ENCODE measurements around the gene SLC25A34.

The SLC25A34 gene

GRCh38 chr1:15703562-15703961 is 32.5 kb upstream of the SLC25A34 start:
- CTCF ChIA-PET = interaction anchor here (0.8 to 0.9 kb wide), 2 partner anchors 12 to 18 kb away, joined by 3 read pairs; no protein-coding TSS in a partner anchor
- H3K4me3 ChIP-seq (ENCODE audit: low read depth, low read length) = peak overlapping the region; percentile 25
- DNase-seq (ENCODE audit: low read depth, low spot score) = peak; percentile 66
- no peak for TF ChIP-seq CTCF (IDR thresholded peaks at IDR 0.05; ENCODE audit: insufficient read depth, low read length, missing control alignments)
- POLR2A ChIA-PET = no interaction called here

GRCh38 chr1:15704526-15705183 is 31.4 kb upstream of the SLC25A34 start:
- TF ChIP-seq CTCF (IDR thresholded peaks at IDR 0.05; ENCODE audit: insufficient read depth, low read length, missing control alignments) = no peak
- ChIA-PET CTCF (interaction anchor here (0.9 kb wide), 1 partner anchor 17 kb away, joined by 3 read pairs; no protein-coding TSS in a partner anchor), POLR2A (no interaction called here)
- DNase-seq (ENCODE audit: low read depth, low spot score) = no peak
- no peak overlapping the region for H3K4me3 ChIP-seq (ENCODE audit: low read depth, low read length)

- ChIA-PET POLR2A (interaction anchor here (0.9 kb wide), 1 partner anchor 9 kb away, joined by 5 read pairs; no protein-coding TSS in a partner anchor), CTCF (no interaction called here)
- no peak for DNase-seq (ENCODE audit: low read depth, low spot score)
- TF ChIP-seq CTCF (IDR thresholded peaks at IDR 0.05; ENCODE audit: insufficient read depth, low read length, missing control alignments) = no peak
- no peak overlapping the region for H3K4me3 ChIP-seq (ENCODE audit: low read depth, low read length)
Observed at GRCh38 chr1:15705184-15705566, 30.9 kb upstream of the SLC25A34 start.

- ChIA-PET POLR2A (no interaction called here), CTCF (interaction anchor here (0.7 to 1.0 kb wide), 2 partner anchors 111 to 112 kb away, joined by 3 to 4 read pairs; no protein-coding TSS in a partner anchor)
- no peak for DNase-seq (ENCODE audit: low read depth, low spot score)
- H3K4me3 ChIP-seq (ENCODE audit: low read depth, low read length) = no peak overlapping the region
- TF ChIP-seq CTCF (IDR thresholded peaks at IDR 0.05; ENCODE audit: insufficient read depth, low read length, missing control alignments) = no peak
Observed at GRCh38 chr1:15706751-15707150, 29.3 kb upstream of the SLC25A34 start.

- DNase-seq (ENCODE audit: low read depth, low spot score) = no peak
- TF ChIP-seq CTCF (IDR thresholded peaks at IDR 0.05; ENCODE audit: insufficient read depth, low read length, missing control alignments) = no peak
- ChIA-PET CTCF (interaction anchor here (0.7 to 1.0 kb wide), 2 partner anchors 111 to 113 kb away, joined by 3 to 4 read pairs; no protein-coding TSS in a partner anchor), POLR2A (no interaction called here)
- H3K4me3 ChIP-seq (ENCODE audit: low read depth, low read length) = no peak overlapping the region
Observed at GRCh38 chr1:15707239-15707925, 28.7 kb upstream of the SLC25A34 start.

- CTCF ChIA-PET = interaction anchor here (1.0 to 1.3 kb wide), 2 partner anchors 18 to 52 kb away, joined by 3 to 4 read pairs; no protein-coding TSS in a partner anchor
- TF ChIP-seq CTCF (IDR thresholded peaks at IDR 0.05; ENCODE audit: insufficient read depth, low read length, missing control alignments) = no peak
- POLR2A ChIA-PET = no interaction called here
Observed at GRCh38 chr1:15708486-15709137, 27.4 kb upstream of the SLC25A34 start.

More at GRCh38 chr1:15708486-15709137, 27.4 kb upstream of the SLC25A34 start:
- no peak overlapping the region for H3K4me3 ChIP-seq (ENCODE audit: low read depth, low read length)
- no peak for DNase-seq (ENCODE audit: low read depth, low spot score)
